Large intestine (tissue), 12 donors: ENCODE results near the gene TRA2B. TPM values are rescaled to one million over a fixed set of nuclear protein-coding genes. Genes with fewer than 3 reads are reported as not detected.

Experiments used
- DNase-seq, 2 donors: peaks; one replicate each; pipeline versions ENCODE4 v3.0.0 to v3.0.0-alpha.2; 2013
- H3K27ac ChIP-seq: one replicate; pipeline ENCODE4 v1.5.1; 2013; ENCODE audit warnings: low read length
- H3K27me3 ChIP-seq: 2 replicates; pipeline ENCODE4 v1.6.1; 2013; ENCODE audit warnings: low read length; ENCODE audit not compliant: control insufficient read depth, insufficient read depth
- H3K36me3 ChIP-seq: 2 replicates; pipeline ENCODE4 v1.6.1; 2013; ENCODE audit warnings: low read length; ENCODE audit not compliant: control insufficient read depth, insufficient read depth
- H3K4me1 ChIP-seq: one replicate; pipeline ENCODE4 v1.6.1; 2013; ENCODE audit warnings: low read length; ENCODE audit not compliant: control insufficient read depth, insufficient read depth
- H3K4me3 ChIP-seq: one replicate; pipeline ENCODE4 v1.5.1; 2013; ENCODE audit warnings: low read length
- H3K9me3 ChIP-seq: one replicate; pipeline ENCODE4 v1.6.1; 2013; ENCODE audit warnings: mild to moderate bottlenecking, low read depth, low read length, moderate library complexity; ENCODE audit not compliant: control insufficient read depth
- WGBS: methylation state at CpG from one replicate; pipeline ENCODE4 v1.1.5; 2013; ENCODE audit warnings: low lambda C conversion rate; ENCODE audit not compliant: insufficient coverage; 5-methylcytosine and 5-hydroxymethylcytosine counted together
- long read RNA-seq, 11 donors: transcript quantifications; one replicate each; lab custom pipeline, GENCODE V29; 2026
- polyA plus RNA-seq: library from polyadenylated mRNA; unstranded; fragments of 120-200 nt; gene quantifications from one replicate; pipeline ENCODE4 v1.2.1, GENCODE V29; 2013

Gene TRA2B
- 162 TPM for polyA plus RNA-seq
- long read RNA-seq, donor 1, full-length matches to known transcripts: 20 of 26 reads
- long read RNA-seq, donor 1, partial matches to known transcripts: 0 of 26 reads
- long read RNA-seq, donor 1, other reads (novel, unspliced or antisense): 6 of 26 reads
- long read RNA-seq, donor 2, full-length matches to known transcripts: 37 of 50 reads
- long read RNA-seq, donor 2, partial matches to known transcripts: 13 of 50 reads
- long read RNA-seq, donor 2, other reads (novel, unspliced or antisense): 0 of 50 reads
- long read RNA-seq, donor 3: 0 reads
- long read RNA-seq, donor 4, partial matches to known transcripts: 0 of 9 reads
- long read RNA-seq, donor 4, other reads (novel, unspliced or antisense): 0 of 9 reads
- long read RNA-seq, donor 5, full-length matches to known transcripts: 29 of 29 reads
- long read RNA-seq, donor 5, partial matches to known transcripts: 0 of 29 reads
- long read RNA-seq, donor 5, other reads (novel, unspliced or antisense): 0 of 29 reads
- long read RNA-seq, donor 6, full-length matches to known transcripts: 33 of 33 reads
- long read RNA-seq, donor 6, partial matches to known transcripts: 0 of 33 reads
- long read RNA-seq, donor 6, other reads (novel, unspliced or antisense): 0 of 33 reads
- long read RNA-seq, donor 7, full-length matches to known transcripts: 26 of 26 reads
- long read RNA-seq, donor 7, partial matches to known transcripts: 0 of 26 reads
- long read RNA-seq, donor 7, other reads (novel, unspliced or antisense): 0 of 26 reads
- long read RNA-seq, donor 8, full-length matches to known transcripts: 56 of 78 reads
- long read RNA-seq, donor 8, partial matches to known transcripts: 22 of 78 reads
- long read RNA-seq, donor 8, other reads (novel, unspliced or antisense): 0 of 78 reads
- long read RNA-seq, donor 9, full-length matches to known transcripts: 43 of 48 reads
- long read RNA-seq, donor 9, partial matches to known transcripts: 5 of 48 reads
- long read RNA-seq, donor 9, other reads (novel, unspliced or antisense): 0 of 48 reads
- long read RNA-seq, donor 10, full-length matches to known transcripts: 37 of 43 reads
- long read RNA-seq, donor 10, partial matches to known transcripts: 6 of 43 reads
- long read RNA-seq, donor 10, other reads (novel, unspliced or antisense): 0 of 43 reads
- long read RNA-seq, donor 11, full-length matches to known transcripts: 35 of 35 reads
- long read RNA-seq, donor 11, partial matches to known transcripts: 0 of 35 reads
- long read RNA-seq, donor 11, other reads (novel, unspliced or antisense): 0 of 35 reads

DNA sequence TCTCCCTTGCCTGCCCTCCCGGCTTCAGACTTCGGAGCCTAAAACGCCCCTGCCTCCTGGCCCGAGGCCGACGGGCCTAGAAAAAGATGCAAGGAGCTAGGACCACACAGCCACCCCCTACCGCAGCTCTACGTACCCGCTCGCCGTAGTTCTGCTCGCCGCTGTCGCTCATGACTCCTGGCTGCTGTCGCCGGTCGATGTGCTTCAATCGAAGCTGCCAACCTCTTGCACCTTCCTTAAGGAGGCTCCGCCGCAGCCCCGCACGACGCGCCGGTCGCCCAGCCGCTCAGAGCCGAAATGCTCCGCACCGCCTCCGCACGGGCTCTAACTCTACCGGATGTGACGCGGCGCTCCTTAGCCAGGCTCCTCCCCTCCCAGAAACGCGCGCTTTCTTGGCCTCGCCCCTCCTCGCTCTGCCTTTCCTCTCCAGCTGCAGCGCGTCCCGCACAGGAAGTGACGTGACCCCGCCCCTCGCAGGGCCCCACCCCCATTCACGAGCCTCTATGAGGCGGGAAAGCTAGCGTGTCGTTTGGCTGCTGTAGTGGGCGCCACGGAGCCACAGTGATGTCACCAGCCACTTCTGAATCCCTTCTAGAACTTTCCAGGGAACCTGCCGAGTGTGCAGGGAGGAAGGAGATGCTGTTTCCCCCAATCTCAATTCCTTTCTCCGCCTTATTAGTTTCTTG lies at the start of gene TRA2B:
Gene TRA2B, minus strand, starts transcription at position 326 of the 686 bp plus-strand sequence. Its CDS starts 154 bp downstream, at position 172.
- H3K4me3 ChIP-seq: peak within 1 kb of the TSS; percentile 96
- H3K27me3 ChIP-seq: no peaks in the 10 kb centered on the region
- no peaks in the 10 kb centered on the region for H3K4me1 ChIP-seq
- H3K27ac ChIP-seq: peak within 1 kb of the TSS; percentile 98
- peaks cover 4% of the 10 kb centered on the region for H3K9me3 ChIP-seq
- peak; percentile 98 to 99 for DNase-seq
- no CpG with 5 or more reads among the region's 55 CpGs for WGBS
- no peaks in the 10 kb centered on the region for H3K36me3 ChIP-seq

DNA sequence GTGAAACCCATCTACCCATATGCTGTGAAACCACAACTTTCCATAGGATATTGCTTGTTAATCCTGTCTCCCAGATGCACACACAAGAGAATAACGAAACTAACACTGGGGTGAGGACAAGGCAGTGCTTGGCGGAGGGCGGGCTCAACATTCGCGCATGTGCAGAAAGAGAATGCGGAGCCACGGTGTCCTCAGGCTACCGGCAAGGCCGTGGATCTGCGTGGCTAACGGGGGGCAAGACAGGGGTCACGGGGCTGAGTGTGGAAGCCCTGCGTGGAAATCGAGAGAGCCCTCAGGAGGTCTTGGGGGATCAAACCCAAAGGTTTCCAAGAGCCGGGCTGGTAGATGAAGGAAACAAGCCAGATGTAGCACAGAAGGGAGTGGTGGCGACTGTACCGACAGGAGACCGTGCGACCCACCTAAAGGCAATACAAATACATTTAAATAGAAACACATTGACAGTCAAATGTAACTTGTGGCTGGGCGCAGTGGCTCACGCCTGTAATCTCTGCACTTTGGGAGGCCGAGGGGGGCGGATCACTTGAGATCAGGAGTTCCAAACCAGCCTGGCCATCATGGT lies 48.5 kb upstream of the TRA2B start:
- no peak overlapping the region for H3K27ac ChIP-seq
- no CpG with 5 or more reads among the region's 23 CpGs for WGBS
- H3K9me3 ChIP-seq: no peaks in the 10 kb centered on the region
- no peak overlapping the region for H3K4me3 ChIP-seq
- peaks cover 6% of the 10 kb centered on the region for H3K27me3 ChIP-seq
- no peaks in the 10 kb centered on the region for H3K4me1 ChIP-seq
- no peaks in the 10 kb centered on the region for H3K36me3 ChIP-seq
- no peak for DNase-seq

DNA sequence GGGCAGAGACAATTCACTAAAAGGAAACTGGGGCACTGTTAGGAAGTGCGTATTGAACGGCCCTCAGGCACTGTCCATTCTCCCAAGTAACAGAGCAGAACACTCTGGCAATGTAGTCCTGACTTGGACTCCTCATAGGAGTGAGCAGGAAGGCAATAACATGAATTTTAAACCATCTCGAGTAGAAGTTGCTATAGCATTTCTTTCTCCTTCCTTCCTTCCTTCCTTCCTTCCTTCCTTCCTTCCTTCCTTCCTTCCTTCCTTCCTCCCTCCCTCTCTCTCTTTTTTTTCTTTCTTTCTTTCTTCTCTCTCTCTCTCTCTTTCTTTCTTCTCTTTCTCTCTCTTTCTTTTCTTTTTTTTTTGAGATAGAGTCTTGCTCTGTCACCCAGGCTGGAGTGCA lies 46.4 kb upstream of the TRA2B start:
- no peaks in the 10 kb centered on the region for H3K36me3 ChIP-seq
- H3K27ac ChIP-seq: no peak overlapping the region
- H3K4me3 ChIP-seq: no peak overlapping the region
- H3K27me3 ChIP-seq: peaks cover 6% of the 10 kb centered on the region
- no peak for DNase-seq
- 100% methylated on average over 1 of the region's 3 CpGs for WGBS
- H3K4me1 ChIP-seq: no peaks in the 10 kb centered on the region
- no peaks in the 10 kb centered on the region for H3K9me3 ChIP-seq

DNA sequence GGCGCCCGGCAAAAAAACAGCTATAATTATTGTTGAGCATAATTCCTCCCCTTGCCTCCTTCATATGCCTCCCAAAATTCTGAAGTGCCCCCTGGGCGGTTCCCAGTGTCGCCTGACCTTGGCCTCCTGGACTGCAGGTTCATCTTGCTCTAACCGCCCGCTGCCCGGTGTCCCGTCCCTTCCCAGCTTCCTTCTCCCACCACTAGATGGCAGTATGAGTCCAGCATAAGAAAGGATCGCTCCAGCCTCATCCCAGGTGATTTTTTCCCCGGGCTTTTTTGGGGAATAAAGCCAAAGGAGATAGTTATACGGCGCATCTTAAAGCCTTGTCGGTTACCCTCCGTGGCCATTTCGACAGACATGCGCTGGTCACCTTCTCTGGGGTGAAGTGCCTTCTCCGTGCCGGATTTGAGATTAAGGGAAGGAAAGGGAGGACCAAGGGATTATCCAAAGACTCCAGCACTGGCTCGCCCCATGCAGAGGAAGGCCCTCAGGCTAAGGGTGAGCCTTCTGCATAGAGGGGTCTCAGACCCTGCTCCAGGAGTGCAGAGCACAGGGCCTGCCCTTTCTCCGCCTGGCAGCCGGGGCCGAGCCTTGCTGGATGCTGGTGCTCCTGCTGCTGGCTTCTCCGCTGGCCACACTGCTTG lies 45.8 kb upstream of the TRA2B start:
- DNase-seq: peak; percentile 36 to 42
- WGBS: no CpG with 5 or more reads among the region's 23 CpGs
- Histone ChIP-seq H3K27me3 (peaks cover 6% of the 10 kb centered on the region), H3K36me3 (no peaks in the 10 kb centered on the region), H3K27ac (no peak overlapping the region), H3K9me3 (no peaks in the 10 kb centered on the region), H3K4me1 (no peaks in the 10 kb centered on the region), H3K4me3 (no peak overlapping the region)

DNA sequence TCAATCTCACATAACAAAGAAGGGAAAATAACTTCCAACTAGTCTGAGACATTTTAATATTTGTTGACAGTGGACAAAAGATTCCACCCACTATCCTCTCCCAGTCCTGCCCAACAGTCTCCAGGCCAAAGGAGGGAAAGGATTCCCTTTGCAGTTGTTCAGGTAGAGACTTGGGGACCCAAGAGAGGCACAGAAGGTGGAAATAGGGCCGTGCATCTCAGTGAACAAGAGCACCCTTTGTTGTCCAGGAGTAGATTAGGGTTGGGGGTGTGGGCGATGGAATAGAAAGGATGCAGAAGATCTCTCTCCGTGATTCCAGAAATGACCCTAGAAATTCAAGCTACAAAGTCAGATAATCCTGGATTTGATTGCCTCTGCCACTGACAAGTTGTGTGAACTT lies 44.8 kb upstream of the TRA2B start:
- Histone ChIP-seq H3K4me3 (no peak overlapping the region), H3K36me3 (no peaks in the 10 kb centered on the region), H3K27ac (no peak overlapping the region), H3K27me3 (peaks cover 6% of the 10 kb centered on the region), H3K9me3 (no peaks in the 10 kb centered on the region), H3K4me1 (no peaks in the 10 kb centered on the region)
- DNase-seq: no peak
- WGBS: no CpG with 5 or more reads among the region's 3 CpGs

DNA sequence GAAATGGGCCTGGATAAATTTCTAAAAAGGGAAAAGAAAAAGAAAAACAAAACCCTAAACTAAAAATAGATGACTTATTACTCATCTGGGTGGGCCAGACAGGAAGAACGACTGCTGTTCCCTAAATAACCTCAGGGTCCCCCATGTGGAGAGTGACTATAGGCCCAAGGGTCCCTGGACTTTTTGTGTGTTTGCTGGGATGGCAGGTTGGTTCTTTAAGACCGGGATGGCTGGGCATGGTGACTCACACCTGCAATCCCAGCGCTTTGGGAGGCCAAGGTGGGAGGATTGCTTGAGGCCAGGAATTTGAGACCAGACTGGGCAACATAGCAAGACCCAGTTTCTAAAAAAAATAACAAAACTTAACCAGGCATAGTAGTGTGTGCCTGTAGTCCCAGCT lies 43.8 kb upstream of the TRA2B start:
- H3K27ac ChIP-seq: no peak overlapping the region
- no peaks in the 10 kb centered on the region for H3K4me1 ChIP-seq
- H3K27me3 ChIP-seq: peaks cover 6% of the 10 kb centered on the region
- H3K9me3 ChIP-seq: no peaks in the 10 kb centered on the region
- no CpG with 5 or more reads among the region's 3 CpGs for WGBS
- no peak overlapping the region for H3K4me3 ChIP-seq
- no peak for DNase-seq
- no peaks in the 10 kb centered on the region for H3K36me3 ChIP-seq

DNA sequence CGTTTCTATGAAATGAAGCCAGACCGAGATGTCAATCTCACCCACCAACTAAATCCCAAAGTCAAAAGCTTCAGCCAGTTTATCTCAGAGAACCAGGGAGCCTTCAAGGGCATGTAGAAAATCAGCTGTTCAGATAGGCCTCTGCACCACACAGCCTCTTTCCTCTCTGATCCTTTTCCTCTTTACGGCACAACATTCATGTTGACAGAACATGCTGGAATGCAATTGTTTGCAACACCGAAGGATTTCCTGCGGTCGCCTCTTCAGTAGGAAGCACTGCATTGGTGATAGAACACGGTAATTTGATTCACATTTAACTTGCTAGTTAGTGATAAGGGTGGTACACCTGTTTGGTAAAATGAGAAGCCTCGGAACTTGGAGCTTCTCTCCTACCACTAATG lies 41.9 kb upstream of the TRA2B start:
- DNase-seq: no peak
- no peaks in the 10 kb centered on the region for H3K9me3 ChIP-seq
- no peak overlapping the region for H3K4me3 ChIP-seq
- peaks cover 6% of the 10 kb centered on the region for H3K27me3 ChIP-seq
- H3K36me3 ChIP-seq: no peaks in the 10 kb centered on the region
- 50% methylated on average over 3 of the region's 8 CpGs for WGBS
- H3K27ac ChIP-seq: no peak overlapping the region
- H3K4me1 ChIP-seq: no peaks in the 10 kb centered on the region

DNA sequence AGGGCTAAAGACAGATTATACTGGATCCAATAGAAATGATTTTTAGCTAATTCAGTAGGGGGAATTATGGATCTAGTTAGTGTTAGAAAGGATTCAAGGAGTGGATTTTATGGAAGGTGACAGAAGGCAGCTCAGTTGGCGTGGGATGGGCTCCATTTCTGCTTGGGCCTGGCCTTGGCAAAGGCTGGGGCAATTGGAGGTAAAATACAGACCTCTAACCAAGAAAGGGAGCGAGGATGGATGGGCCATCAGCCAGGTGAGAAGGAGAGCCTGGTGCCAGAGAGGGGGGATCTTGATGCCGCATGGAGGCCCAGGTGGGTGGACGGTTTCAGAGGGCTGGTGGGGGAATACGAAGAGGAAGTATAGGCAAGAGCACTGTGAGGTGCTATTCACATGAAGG lies 40.7 kb upstream of the TRA2B start:
- no peaks in the 10 kb centered on the region for H3K9me3 ChIP-seq
- H3K36me3 ChIP-seq: no peaks in the 10 kb centered on the region
- H3K4me3 ChIP-seq: no peak overlapping the region
- no peaks in the 10 kb centered on the region for H3K4me1 ChIP-seq
- no CpG with 5 or more reads among the region's 5 CpGs for WGBS
- no peaks in the 10 kb centered on the region for H3K27me3 ChIP-seq
- DNase-seq: no peak
- H3K27ac ChIP-seq: no peak overlapping the region

DNA sequence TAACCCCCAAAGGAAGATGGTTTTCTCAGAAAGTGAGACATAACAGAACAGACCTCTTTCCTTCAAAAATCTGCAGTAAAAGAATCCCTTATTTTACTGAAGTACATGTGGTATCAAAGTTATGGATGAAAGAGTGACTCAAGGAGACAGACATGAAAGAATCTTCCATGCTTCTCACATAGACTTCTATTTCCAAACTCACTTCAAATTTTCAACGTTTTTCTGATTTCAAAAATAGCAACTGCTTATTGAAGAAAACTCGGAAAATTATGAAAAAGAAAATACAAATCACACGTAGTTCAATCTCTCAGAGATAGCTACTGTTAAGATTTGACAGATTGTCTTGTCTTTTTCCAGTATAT lies 39.8 kb upstream of the TRA2B start:
- Histone ChIP-seq H3K4me3 (no peak overlapping the region), H3K4me1 (no peaks in the 10 kb centered on the region), H3K36me3 (no peaks in the 10 kb centered on the region), H3K27ac (no peak overlapping the region), H3K9me3 (no peaks in the 10 kb centered on the region), H3K27me3 (no peaks in the 10 kb centered on the region)
- DNase-seq: no peak
- WGBS: 59% methylated on average over 3 of the region's 3 CpGs
